H1 (cell line): ENCODE data around the gene DLEC1. TPM values are rescaled to one million over a fixed set of nuclear protein-coding genes. Genes with fewer than 3 reads are reported as not detected.

Experiments used
- ASH2L ChIP-seq: fragments of 200-600, 300-600 bp; sonication (generic); IDR thresholded peaks from one replicate; pipeline ENCODE4 v1.7.1; 2017; ENCODE audit warnings: low read length
- ATF3 ChIP-seq: IDR thresholded peaks from 2 replicates; pipeline ENCODE4 v1.6.1; 2011; ENCODE audit warnings: low read depth, mild to moderate bottlenecking, low read length; ENCODE audit not compliant: insufficient read depth
- BCL11A ChIP-seq, 2 experiments: IDR thresholded peaks; one replicate each; pipeline ENCODE4 v1.6.1; 2011; ENCODE audit warnings: low read depth in 2 of 2, low read length in 2 of 2, mild to moderate bottlenecking in 2 of 2
- BRCA1 ChIP-seq: IDR thresholded peaks from 2 replicates; pipeline ENCODE4 v1.6.1; 2012; ENCODE audit warnings: low read depth, low read length, improper control_type of control experiment
- CEBPB ChIP-seq: IDR thresholded peaks from 2 replicates; pipeline ENCODE4 v1.6.1; 2012; ENCODE audit warnings: low read depth, low read length
- CHD7 ChIP-seq: fragments of 300-600 bp; sonication (generic); IDR thresholded peaks from 2 replicates; pipeline ENCODE4 v1.7.1; 2012; ENCODE audit warnings: low read length, moderate library complexity, mild to moderate bottlenecking, inconsistent platforms; ENCODE audit not compliant: insufficient replicate concordance
- HDAC2 ChIP-seq, 2 experiments: fragments of 300-600 bp in 1 of 2; sonication (generic) in 1 of 2; IDR thresholded peaks; 2 replicates each; pipeline ENCODE4 v1.6.1; 2011 to 2012; ENCODE audit warnings: low read depth in 2 of 2, low read length in 2 of 2, mild to moderate bottlenecking in 2 of 2, moderate library complexity in 2 of 2, borderline replicate concordance in 1 of 2, inconsistent platforms in 1 of 2
- KDM5A ChIP-seq: fragments of 200-600 bp; IDR thresholded peaks from 2 replicates; pipeline ENCODE4 v1.7.1; 2012; ENCODE audit warnings: mild to moderate bottlenecking, low read length, inconsistent platforms, mixed read lengths
- RAD21 ChIP-seq, 2 experiments: IDR thresholded peaks in 1 of 2; conservative IDR thresholded peaks in 1 of 2; 2 replicates each; pipeline ENCODE4 v1.6.1; 2011; ENCODE audit warnings: low read depth in 2 of 2, low read length in 2 of 2, improper control_type of control experiment in 1 of 2, inconsistent platforms in 1 of 2, mild to moderate bottlenecking in 1 of 2, moderate library complexity in 1 of 2
- TBP ChIP-seq: IDR thresholded peaks from 2 replicates; pipeline ENCODE4 v1.6.1; 2011; ENCODE audit warnings: low read depth, low read length, improper control_type of control experiment
- polyA plus RNA-seq, 7 experiments: library from polyadenylated mRNA; depleted of rRNA in 3 of 7; stranded (reverse) in 5 of 7; unstranded in 2 of 7; fragments of >200 nt in 5 of 7; fragments of 200-250 nt in 2 of 7; gene quantifications; 1 replicate in 5 of 7; 2 replicates in 1 of 7; 4 replicates in 1 of 7; pipeline versions ENCODE4 v1.2.1 to v1.2.3, GENCODE V29; 2011 to 2013; ENCODE audit warnings: missing spikeins in 2 of 7, mixed read lengths in 2 of 7
- total RNA-seq: library from RNA; stranded (reverse); fragmentation: NEBNext Ultra II Directional; extraction: Animal tissue kit (Norgen Biotek cat#: 25700); gene quantifications from 2 replicates; pipeline ENCODE4 v1.2.1, GENCODE V29; 2021

DLEC1 gene
- total and polyA plus RNA-seq, 2 of the 8 experiments (the other 6 are each of a cell fraction or from before 2014, with no cell fraction given): 0.26 to 0.76 TPM

- TF ChIP-seq CHD7 (no peak), KDM5A (no peak), BRCA1 (no peak), ASH2L (no peak), CEBPB (no peak), HDAC2 (IDR thresholded peaks at IDR 0.05; ENCODE audit: borderline replicate concordance in 1 of 2, low read depth in 2 of 2, low read length in 2 of 2) (no peak), TBP (no peak), RAD21 (IDR thresholded peaks at IDR 0.05 in 1 of 2, conservative IDR thresholded peaks at IDR 0.05 in 1 of 2; ENCODE audit: low read depth in 2 of 2, low read length in 2 of 2) (no peak), BCL11A (IDR thresholded peaks at IDR 0.05; ENCODE audit: low read depth in 2 of 2, low read length in 2 of 2) (no peak), ATF3 (no peak)
Observed at GRCh38 chr3:38127611-38128302, 88.7 kb downstream of the DLEC1 start (continued).
